ENCODE measurements around the gene WBP1.
"Not testable (repeated sequence)": the region's sequence is repeated elsewhere in the genome, so short reads cannot be mapped to it uniquely, and the experiment has no call there.

Gene WBP1

GRCh38 chr2:74462786-74463105 is 4.5 kb downstream of the WBP1 start:
- no peak overlapping the region for H3K9ac ChIP-seq (ENCODE audit: low read length)

GRCh38 chr2:74464406-74464805 is 6.2 kb downstream of the WBP1 start:
- Histone ChIP-seq H3K4me3 (ENCODE audit: low read length) (peak overlapping the region; percentile 86), H3K36me3 (ENCODE audit: control insufficient read depth, insufficient read depth, low read length) (peaks cover 14% of the 10 kb centered on the region), H3K9ac (ENCODE audit: low read length) (peak overlapping the region; percentile 83), H3K4me1 (ENCODE audit: control insufficient read depth, insufficient read depth, low read length) (peaks cover 6% of the 10 kb centered on the region), H3K27ac (ENCODE audit: low read depth, low read length) (peak overlapping the region; percentile 68), H3K27me3 (ENCODE audit: control insufficient read depth, insufficient read depth, low read length) (no peaks in the 10 kb centered on the region)

More at GRCh38 chr2:74462786-74463105, 4.5 kb downstream of the WBP1 start:
- peaks cover 14% of the 10 kb centered on the region for H3K36me3 ChIP-seq (ENCODE audit: control insufficient read depth, insufficient read depth, low read length)
- no peaks in the 10 kb centered on the region for H3K27me3 ChIP-seq (ENCODE audit: control insufficient read depth, insufficient read depth, low read length)
- no peak overlapping the region for H3K27ac ChIP-seq (ENCODE audit: low read depth, low read length)
- peaks cover 9% of the 10 kb centered on the region for H3K4me1 ChIP-seq (ENCODE audit: control insufficient read depth, insufficient read depth, low read length)
- no peak overlapping the region for H3K4me3 ChIP-seq (ENCODE audit: low read length)

GRCh38 chr2:74470742-74471141 is 12.5 kb downstream of the WBP1 start:
- not testable (repeated sequence) for H3K9ac ChIP-seq (ENCODE audit: low read length); H3K27me3 ChIP-seq (ENCODE audit: control insufficient read depth, insufficient read depth, low read length); H3K27ac ChIP-seq (ENCODE audit: low read depth, low read length); H3K4me1 ChIP-seq (ENCODE audit: control insufficient read depth, insufficient read depth, low read length); H3K4me3 ChIP-seq (ENCODE audit: low read length)
- peaks cover 11% of the 10 kb centered on the region for H3K36me3 ChIP-seq (ENCODE audit: control insufficient read depth, insufficient read depth, low read length)

- Histone ChIP-seq H3K36me3 (ENCODE audit: control insufficient read depth, insufficient read depth, low read length) (peaks cover 11% of the 10 kb centered on the region), H3K4me1 (ENCODE audit: control insufficient read depth, insufficient read depth, low read length) (peaks cover 9% of the 10 kb centered on the region), H3K4me3 (ENCODE audit: low read length) (peak overlapping the region; percentile 97), H3K27ac (ENCODE audit: low read depth, low read length) (peak overlapping the region; percentile 91), H3K27me3 (ENCODE audit: control insufficient read depth, insufficient read depth, low read length) (no peaks in the 10 kb centered on the region), H3K9ac (ENCODE audit: low read length) (peak overlapping the region; percentile 36)
Observed at GRCh38 chr2:74471332-74472065, 13.3 kb downstream of the WBP1 start.

GRCh38 chr2:74472086-74472944 is 14.1 kb downstream of the WBP1 start, which contains the start of gene MRPL53:
MRPL53 (minus strand) TSS chr2:74472680; CDS start chr2:74472660, 20 bp downstream.
- Histone ChIP-seq H3K27ac (ENCODE audit: low read depth, low read length) (peak within 1 kb of the TSS; percentile 91), H3K9ac (ENCODE audit: low read length) (peak within 1 kb of the TSS; percentile 36), H3K4me1 (ENCODE audit: control insufficient read depth, insufficient read depth, low read length) (peaks cover 9% of the 10 kb centered on the region), H3K27me3 (ENCODE audit: control insufficient read depth, insufficient read depth, low read length) (no peaks in the 10 kb centered on the region), H3K4me3 (ENCODE audit: low read length) (peak within 1 kb of the TSS; percentile 97), H3K36me3 (ENCODE audit: control insufficient read depth, insufficient read depth, low read length) (peaks cover 13% of the 10 kb centered on the region)

- Histone ChIP-seq H3K36me3 (ENCODE audit: control insufficient read depth, insufficient read depth, low read length) (peaks cover 16% of the 10 kb centered on the region), H3K4me3 (ENCODE audit: low read length) (peak overlapping the region; percentile 97), H3K9ac (ENCODE audit: low read length) (peak overlapping the region; percentile 36), H3K27ac (ENCODE audit: low read depth, low read length) (peak overlapping the region; percentile 91), H3K4me1 (ENCODE audit: control insufficient read depth, insufficient read depth, low read length) (peaks cover 9% of the 10 kb centered on the region), H3K27me3 (ENCODE audit: control insufficient read depth, insufficient read depth, low read length) (no peaks in the 10 kb centered on the region)
Observed at GRCh38 chr2:74472945-74473258, 14.7 kb downstream of the WBP1 start.

- H3K27me3 ChIP-seq (ENCODE audit: control insufficient read depth, insufficient read depth, low read length), result no peaks in the 10 kb centered on the region
- H3K4me3 ChIP-seq (ENCODE audit: low read length), result no peak overlapping the region
- no peak overlapping the region for H3K27ac ChIP-seq (ENCODE audit: low read depth, low read length)
- H3K4me1 ChIP-seq (ENCODE audit: control insufficient read depth, insufficient read depth, low read length), result peaks cover 9% of the 10 kb centered on the region
- H3K9ac ChIP-seq (ENCODE audit: low read length), result no peak overlapping the region
- H3K36me3 ChIP-seq (ENCODE audit: control insufficient read depth, insufficient read depth, low read length), result peaks cover 16% of the 10 kb centered on the region
Observed at GRCh38 chr2:74474481-74474880, 16.2 kb downstream of the WBP1 start.

GRCh38 chr2:74474899-74475298 is 16.7 kb downstream of the WBP1 start:
- Histone ChIP-seq H3K36me3 (ENCODE audit: control insufficient read depth, insufficient read depth, low read length) (peaks cover 16% of the 10 kb centered on the region), H3K27ac (ENCODE audit: low read depth, low read length) (no peak overlapping the region), H3K4me1 (ENCODE audit: control insufficient read depth, insufficient read depth, low read length) (peaks cover 9% of the 10 kb centered on the region)

GRCh38 chr2:74481431-74481830 is 23.2 kb downstream of the WBP1 start:
- Histone ChIP-seq H3K4me3 (ENCODE audit: low read length) (peak overlapping the region; percentile 91), H3K27ac (ENCODE audit: low read depth, low read length) (no peak overlapping the region), H3K27me3 (ENCODE audit: control insufficient read depth, insufficient read depth, low read length) (no peaks in the 10 kb centered on the region), H3K4me1 (ENCODE audit: control insufficient read depth, insufficient read depth, low read length) (peaks cover 18% of the 10 kb centered on the region), H3K9ac (ENCODE audit: low read length) (peak overlapping the region; percentile 78), H3K36me3 (ENCODE audit: control insufficient read depth, insufficient read depth, low read length) (peaks cover 5% of the 10 kb centered on the region)

More at GRCh38 chr2:74474899-74475298, 16.7 kb downstream of the WBP1 start:
- Histone ChIP-seq H3K4me3 (ENCODE audit: low read length) (no peak overlapping the region), H3K27me3 (ENCODE audit: control insufficient read depth, insufficient read depth, low read length) (no peaks in the 10 kb centered on the region), H3K9ac (ENCODE audit: low read length) (no peak overlapping the region)

GRCh38 chr2:74481961-74482800 is 23.9 kb downstream of the WBP1 start:
- Histone ChIP-seq H3K4me3 (ENCODE audit: low read length) (peak overlapping the region; percentile 91), H3K27me3 (ENCODE audit: control insufficient read depth, insufficient read depth, low read length) (no peaks in the 10 kb centered on the region), H3K4me1 (ENCODE audit: control insufficient read depth, insufficient read depth, low read length) (peaks cover 18% of the 10 kb centered on the region), H3K36me3 (ENCODE audit: control insufficient read depth, insufficient read depth, low read length) (peaks cover 5% of the 10 kb centered on the region), H3K27ac (ENCODE audit: low read depth, low read length) (peak overlapping the region; percentile 84), H3K9ac (ENCODE audit: low read length) (peak overlapping the region; percentile 78)

- peak within 1 kb of the TSS; percentile 78 for H3K9ac ChIP-seq (ENCODE audit: low read length)
- H3K27ac ChIP-seq (ENCODE audit: low read depth, low read length), result peak within 1 kb of the TSS; percentile 84
- H3K36me3 ChIP-seq (ENCODE audit: control insufficient read depth, insufficient read depth, low read length), result no peaks in the 10 kb centered on the region
- H3K27me3 ChIP-seq (ENCODE audit: control insufficient read depth, insufficient read depth, low read length), result no peaks in the 10 kb centered on the region
- H3K4me3 ChIP-seq (ENCODE audit: low read length), result peak within 1 kb of the TSS; percentile 91
- H3K4me1 ChIP-seq (ENCODE audit: control insufficient read depth, insufficient read depth, low read length), result peaks cover 18% of the 10 kb centered on the region
Observed at GRCh38 chr2:74482801-74483674, 24.8 kb downstream of the WBP1 start, which contains the start of the genes CCDC142 and TTC31. CCDC142 (minus strand) TSS chr2:74482998; CDS start chr2:74482837, 161 bp downstream. TTC31 (plus strand) TSS chr2:74483081; CDS start chr2:74483096, 15 bp downstream.
